Right ventricle myocardium superior (tissue), 1 donor: Measurements from ENCODE around the gene HES2. TPM values are rescaled to one million over a fixed set of nuclear protein-coding genes. Genes with fewer than 3 reads are reported as not detected.
A peak's percentile ranks its signal among the peaks of the same experiment; 100 is the strongest.

Experiments used
- ATAC-seq: fragments of 200-7000 bp; cut with Tn5 transposase; one replicate; pipeline ENCODE4 v1.9.1; 2020; ENCODE audit warnings: mild to moderate bottlenecking; ENCODE audit not compliant: poor library complexity
- DNase-seq: peaks from one replicate; pipeline ENCODE4 v3.0.0-alpha.2; 2020
- intact Hi-C: fragments of 100-400 bp; cut with DNase I; formaldehyde crosslinking; loops from one replicate; pipeline ENCODE4 v1.11.2; 2022
- total RNA-seq: library from RNA; stranded (reverse); fragmentation: NEBNext Ultra II Directional; extraction: Animal tissue kit (Norgen Biotek cat#: 25700); gene quantifications from one replicate; pipeline ENCODE4 v1.2.1, GENCODE V29; 2021
- donor health status: DM: no; HTN: yes; CAD: no; lungs with severe emphysema.

HES2 gene
- total RNA-seq, 1 donor from 2014 or later = not detected

- peak; percentile 47 for ATAC-seq
- intact Hi-C loops = no loop called here
Observed at GRCh38 chr1:6424619-6425593, 5.2 kb upstream of the HES2 start, which contains the start of gene ESPN. ESPN (plus strand) TSS chr1:6424776; CDS start chr1:6424956, 180 bp downstream.

GRCh38 chr1:6424000-6424565 is 4.4 kb upstream of the HES2 start:
- intact Hi-C loops = no loop called here
- ATAC-seq (peak; percentile 3), DNase-seq (no peak)

More at GRCh38 chr1:6424619-6425593, 5.2 kb upstream of the HES2 start, which contains the start of gene ESPN:
- DNase-seq = no peak

GRCh38 chr1:6423321-6423999 is 3.7 kb upstream of the HES2 start:
- DNase-seq = no peak

GRCh38 chr1:6421266-6421665 is 1.5 kb upstream of the HES2 start:
- DNase-seq = no peak
- ATAC-seq = no peak
- intact Hi-C loops = no loop called here

More at GRCh38 chr1:6423321-6423999, 3.7 kb upstream of the HES2 start:
- peak; percentile 47 for ATAC-seq
- intact Hi-C loops = no loop called here

- DNase-seq = no peak
- intact Hi-C loops = no loop called here
- no peak for ATAC-seq
Observed at GRCh38 chr1:6420454-6421042, 829 bp upstream of the HES2 start.

- DNase-seq (no peak), ATAC-seq (no peak)
- intact Hi-C loops = no loop called here
Observed at GRCh38 chr1:6419397-6419803, 319 bp downstream of the HES2 start.

- DNase-seq (no peak), ATAC-seq (no peak)
- intact Hi-C loops = no loop called here
Observed at GRCh38 chr1:6418668-6419396, 887 bp downstream of the HES2 start.

- intact Hi-C loops = no loop called here
- DNase-seq (no peak), ATAC-seq (no peak)
Observed at GRCh38 chr1:6417961-6418667, 1.6 kb downstream of the HES2 start.

- ATAC-seq (no peak), DNase-seq (no peak)
- intact Hi-C loops = no loop called here
Observed at GRCh38 chr1:6416906-6417305, 2.8 kb downstream of the HES2 start.

GRCh38 chr1:6416295-6416656 is 3.4 kb downstream of the HES2 start:
- intact Hi-C loops = no loop called here
- ATAC-seq = no peak

GRCh38 chr1:6414881-6415626 is 4.7 kb downstream of the HES2 start:
- DNase-seq = no peak
- intact Hi-C loops = no loop called here
- ATAC-seq = no peak

More at GRCh38 chr1:6416295-6416656, 3.4 kb downstream of the HES2 start:
- DNase-seq = no peak

GRCh38 chr1:6414443-6414844 is 5.3 kb downstream of the HES2 start:
- peak; percentile 51 for ATAC-seq
- intact Hi-C loops = no loop called here

GRCh38 chr1:6412896-6413295 is 6.8 kb downstream of the HES2 start:
- intact Hi-C loops = no loop called here
- no peak for ATAC-seq
- DNase-seq = no peak

More at GRCh38 chr1:6414443-6414844, 5.3 kb downstream of the HES2 start:
- no peak for DNase-seq

GRCh38 chr1:6410248-6410893 is 9.3 kb downstream of the HES2 start:
- intact Hi-C loops = no loop called here
- ATAC-seq (no peak), DNase-seq (no peak)

- DNase-seq = no peak
- ATAC-seq = no peak
- intact Hi-C loops = loop anchor here (5.0 kb wide), 1 partner anchor 62 kb away; no protein-coding TSS in a partner anchor
Observed at GRCh38 chr1:6409733-6410132, 10.0 kb downstream of the HES2 start.

- intact Hi-C loops = loop anchor here (5.0 kb wide), 1 partner anchor 62 kb away; no protein-coding TSS in a partner anchor
- no peak for DNase-seq
Observed at GRCh38 chr1:6409053-6409452, 10.7 kb downstream of the HES2 start.

More at GRCh38 chr1:6409053-6409452, 10.7 kb downstream of the HES2 start:
- no peak for ATAC-seq
